IPS-18c (cell line): ENCODE data around the gene ATP9A.
"Not testable (repeated sequence)": the region's sequence is repeated elsewhere in the genome, so short reads cannot be mapped to it uniquely, and the experiment has no call there.

Source experiments
- H3K4me3 ChIP-seq: 2 replicates; pipeline ENCODE4 v1.7.0; 2013; ENCODE audit warnings: low read depth, mild to moderate bottlenecking, low read length, moderate library complexity; ENCODE audit not compliant: insufficient read depth
- H3K9me3 ChIP-seq: one replicate; pipeline ENCODE4 v1.6.1; 2013; ENCODE audit warnings: mild to moderate bottlenecking, low read length, moderate library complexity; ENCODE audit not compliant: control insufficient read depth, insufficient read depth

The ATP9A gene

DNA sequence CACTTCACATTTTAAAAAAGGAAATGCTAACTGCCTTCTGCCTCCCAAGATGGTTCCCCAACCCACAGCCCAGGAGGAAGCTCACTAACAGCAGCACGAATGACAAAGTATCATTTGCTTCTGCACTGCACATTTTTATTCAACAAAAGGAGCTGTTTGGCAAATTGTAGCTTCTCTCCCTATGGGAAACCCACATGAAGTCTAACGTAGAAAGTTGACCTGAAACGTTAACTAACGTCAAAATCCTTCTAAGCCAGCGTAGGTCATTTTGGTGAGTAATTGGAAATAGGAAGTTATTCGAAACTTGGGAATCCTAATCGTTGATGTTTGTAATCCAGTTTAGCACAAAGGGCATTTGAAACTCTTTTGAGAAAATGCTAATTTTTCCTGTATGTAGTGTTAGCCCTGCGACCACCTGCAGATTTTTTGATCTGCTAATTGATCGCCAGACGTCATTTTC lies 31.2 kb upstream of the ATP9A start:
- H3K9me3 ChIP-seq = peaks cover 2% of the 10 kb centered on the region
- H3K4me3 ChIP-seq = peak overlapping the region; percentile 97

GRCh38 chr20:51797357-51798025 lies 29.3 kb upstream of the ATP9A start:
- H3K9me3 ChIP-seq = peaks cover 2% of the 10 kb centered on the region
- peak overlapping the region; percentile 97; the same call in 1 of the 2 replicates for H3K4me3 ChIP-seq

DNA sequence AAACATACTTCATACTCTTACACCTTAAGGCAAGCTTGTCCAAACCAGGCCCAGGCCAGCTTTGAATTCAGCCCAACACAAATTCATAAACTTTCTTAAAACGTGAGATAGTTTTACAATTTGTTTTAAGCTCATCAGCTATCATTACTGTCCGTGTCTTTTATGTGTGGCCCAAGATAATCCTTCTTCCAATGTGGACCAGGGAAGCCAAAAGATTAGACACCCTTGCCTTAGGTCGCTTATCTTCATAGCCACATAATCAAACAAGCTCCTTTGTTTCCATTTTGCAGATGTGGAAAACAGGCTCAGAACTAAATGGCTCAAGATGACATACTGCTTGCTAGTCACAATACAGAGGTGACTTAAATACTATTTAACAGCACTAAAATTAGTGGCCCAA lies 28.1 kb upstream of the ATP9A start:
- H3K4me3 ChIP-seq = no peak overlapping the region
- H3K9me3 ChIP-seq = no peaks in the 10 kb centered on the region

- no peak overlapping the region for H3K4me3 ChIP-seq
These were observed 24.8 kb upstream of the ATP9A start for GRCh38 chr20:51792960-51793359.

GRCh38 chr20:51791626-51792025 lies 23.4 kb upstream of the ATP9A start:
- Histone ChIP-seq H3K4me3 (no peak overlapping the region), H3K9me3 (no peaks in the 10 kb centered on the region)

More at GRCh38 chr20:51792960-51793359, 24.8 kb upstream of the ATP9A start:
- H3K9me3 ChIP-seq = no peaks in the 10 kb centered on the region

DNA sequence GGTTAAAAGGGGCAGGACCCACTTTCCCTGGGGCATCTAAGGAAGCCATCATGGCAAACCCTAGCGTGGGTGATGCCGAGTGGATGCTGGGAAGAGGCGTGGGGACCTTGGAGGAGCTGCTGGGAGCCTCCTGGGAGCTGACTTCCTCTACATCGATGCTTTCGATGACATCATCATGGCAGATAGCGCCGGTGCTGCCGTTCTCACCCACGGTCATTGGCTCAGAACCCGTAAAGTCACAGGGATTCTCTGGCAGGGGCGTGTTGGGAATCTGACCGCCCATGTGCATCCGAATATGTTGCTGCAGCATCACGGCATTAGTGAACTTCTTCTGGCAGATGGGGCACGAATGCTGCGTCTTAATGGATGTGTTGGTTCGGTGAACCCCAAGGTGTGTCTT lies 22.1 kb upstream of the ATP9A start:
- no peak overlapping the region for H3K4me3 ChIP-seq
- no peaks in the 10 kb centered on the region for H3K9me3 ChIP-seq

DNA sequence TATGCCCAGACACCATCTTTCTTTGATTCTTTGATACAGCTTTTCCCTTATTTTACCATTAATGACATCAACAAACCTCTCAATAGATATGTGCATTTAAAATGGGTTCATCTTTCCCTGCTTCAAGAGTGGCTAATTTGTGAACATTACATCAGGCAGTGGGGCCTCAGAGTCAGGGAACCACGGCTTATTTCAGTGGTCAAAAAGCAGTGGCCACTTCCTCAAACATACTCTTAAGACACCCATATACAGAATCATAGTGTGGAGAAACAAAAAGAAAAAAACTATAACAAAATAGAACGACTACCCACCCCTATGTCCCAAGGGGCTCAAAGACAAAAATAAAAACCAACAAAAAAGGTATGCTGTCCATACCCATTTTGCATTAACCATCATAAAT lies 21.2 kb upstream of the ATP9A start:
- H3K9me3 ChIP-seq = no peaks in the 10 kb centered on the region
- no peak overlapping the region for H3K4me3 ChIP-seq

DNA sequence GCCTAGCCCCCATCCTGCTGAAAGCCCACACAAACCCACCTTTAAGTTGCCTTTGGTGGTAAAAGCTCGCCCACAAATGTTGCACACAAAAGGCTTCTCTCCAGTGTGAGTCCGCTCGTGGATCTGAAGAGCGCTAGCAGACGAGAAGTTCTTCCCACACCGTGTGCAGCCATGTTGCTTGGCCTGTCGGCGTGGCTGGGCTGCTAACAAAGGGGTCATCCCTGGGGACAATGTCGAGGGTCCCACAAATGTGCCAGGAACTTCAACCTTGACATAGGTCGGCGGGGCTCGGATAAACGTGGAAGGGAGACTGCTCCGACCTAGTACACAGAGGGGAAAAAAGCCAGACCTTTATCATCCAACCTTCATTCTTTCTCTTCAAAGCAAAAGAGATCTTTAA lies 20.6 kb upstream of the ATP9A start:
- H3K9me3 ChIP-seq = no peaks in the 10 kb centered on the region
- no peak overlapping the region for H3K4me3 ChIP-seq

- H3K4me3 ChIP-seq = no peak overlapping the region
- H3K9me3 ChIP-seq = no peaks in the 10 kb centered on the region
These were observed 16.1 kb upstream of the ATP9A start for GRCh38 chr20:51784299-51784698.

DNA sequence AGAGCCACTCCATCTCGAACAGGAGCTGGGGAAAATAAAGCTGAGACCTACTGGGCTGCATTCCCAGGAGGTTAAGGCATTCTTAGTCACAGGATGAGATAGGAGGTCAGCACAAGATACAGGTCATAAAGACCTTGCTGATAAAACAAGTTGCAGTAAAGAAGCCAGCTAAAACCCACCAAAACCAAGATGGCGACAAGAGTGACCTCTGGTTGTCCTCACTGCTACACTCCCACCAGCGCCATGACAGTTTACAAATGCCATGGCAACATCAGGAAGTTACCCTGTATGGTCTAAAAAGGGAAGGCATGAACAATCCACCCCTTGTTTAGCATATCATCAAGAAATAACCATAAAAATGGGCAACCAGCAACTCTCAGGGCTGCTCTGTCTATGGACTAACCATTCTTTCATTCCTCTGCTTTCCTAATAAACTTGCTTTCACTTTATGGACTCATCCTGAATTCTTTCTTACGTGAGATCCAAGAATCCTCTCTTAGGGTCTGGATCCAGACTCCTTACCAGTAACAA lies 10.1 kb upstream of the ATP9A start:
- not testable (repeated sequence) for H3K4me3 ChIP-seq, H3K9me3 ChIP-seq

DNA sequence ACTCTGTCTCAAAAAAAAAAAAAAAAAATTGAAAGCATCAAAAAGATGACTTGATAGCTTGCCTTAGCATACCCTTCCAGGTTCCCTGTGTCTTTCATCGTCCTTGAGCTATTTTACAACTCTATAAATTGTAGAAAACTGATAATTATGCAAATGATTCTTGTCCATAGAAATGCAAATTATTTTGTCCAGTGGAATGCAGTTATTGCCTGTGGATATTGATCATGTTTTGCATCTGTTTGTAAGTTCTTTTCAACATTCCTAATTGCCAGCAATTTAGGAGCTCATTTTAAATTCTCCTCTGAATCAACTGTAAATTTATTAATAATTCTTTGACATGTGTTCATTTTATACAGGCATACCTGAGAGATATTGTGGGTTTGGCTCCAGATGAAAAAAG lies 7.1 kb upstream of the ATP9A start:
- H3K4me3 ChIP-seq = no peak overlapping the region
- no peaks in the 10 kb centered on the region for H3K9me3 ChIP-seq

DNA sequence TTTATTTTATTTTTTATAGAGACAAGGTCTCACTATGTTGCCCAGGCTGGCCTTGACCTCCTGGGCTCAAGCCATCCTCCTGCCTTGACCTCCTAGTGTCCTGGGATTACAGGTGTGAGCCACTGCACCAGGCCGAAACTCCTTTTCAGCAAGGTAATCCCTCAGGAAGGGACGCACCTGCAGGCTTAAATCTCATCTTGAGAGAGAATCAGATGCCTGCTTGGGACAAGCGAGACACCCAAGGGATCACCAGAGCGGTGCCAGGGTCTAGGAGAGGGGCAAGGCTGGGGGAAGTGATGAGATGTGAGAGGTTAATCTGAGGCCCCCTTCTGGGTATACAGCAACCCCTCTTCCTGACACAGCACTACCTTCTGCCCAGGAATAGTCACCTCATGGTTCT lies 4.0 kb upstream of the ATP9A start:
- H3K4me3 ChIP-seq = no peak overlapping the region
- H3K9me3 ChIP-seq = no peaks in the 10 kb centered on the region

DNA sequence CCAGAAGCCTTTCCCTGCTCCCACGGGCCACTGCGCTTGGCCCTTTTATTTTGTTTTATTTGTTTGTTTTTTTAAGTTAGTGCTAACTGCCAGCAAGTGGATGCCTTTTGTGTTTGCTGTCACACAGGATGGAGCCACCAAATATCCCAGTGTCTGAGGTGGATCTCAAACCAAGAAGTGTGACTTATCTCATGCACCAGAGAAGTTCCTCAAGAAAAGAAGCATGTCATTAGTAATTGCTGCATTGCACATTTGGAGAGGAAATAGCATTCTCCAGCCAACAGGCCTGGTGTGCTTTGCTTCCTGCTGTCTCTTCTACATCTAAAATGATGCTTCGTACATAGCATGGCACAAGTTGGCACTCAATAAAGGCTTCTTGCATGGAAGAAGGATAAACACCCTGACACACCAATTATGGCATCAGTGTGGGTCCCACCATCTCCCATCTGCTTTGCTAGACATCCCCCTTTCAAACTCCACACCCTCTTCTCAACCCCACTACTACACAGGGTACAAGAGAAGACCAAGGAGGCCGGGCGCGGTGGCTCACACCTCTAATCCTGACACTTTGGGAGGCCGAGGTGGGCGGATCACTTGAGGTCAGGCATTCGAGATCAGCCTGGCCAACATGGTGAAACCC lies 1.9 kb upstream of the ATP9A start:
- Histone ChIP-seq H3K4me3 (no peak overlapping the region), H3K9me3 (no peaks in the 10 kb centered on the region)

DNA sequence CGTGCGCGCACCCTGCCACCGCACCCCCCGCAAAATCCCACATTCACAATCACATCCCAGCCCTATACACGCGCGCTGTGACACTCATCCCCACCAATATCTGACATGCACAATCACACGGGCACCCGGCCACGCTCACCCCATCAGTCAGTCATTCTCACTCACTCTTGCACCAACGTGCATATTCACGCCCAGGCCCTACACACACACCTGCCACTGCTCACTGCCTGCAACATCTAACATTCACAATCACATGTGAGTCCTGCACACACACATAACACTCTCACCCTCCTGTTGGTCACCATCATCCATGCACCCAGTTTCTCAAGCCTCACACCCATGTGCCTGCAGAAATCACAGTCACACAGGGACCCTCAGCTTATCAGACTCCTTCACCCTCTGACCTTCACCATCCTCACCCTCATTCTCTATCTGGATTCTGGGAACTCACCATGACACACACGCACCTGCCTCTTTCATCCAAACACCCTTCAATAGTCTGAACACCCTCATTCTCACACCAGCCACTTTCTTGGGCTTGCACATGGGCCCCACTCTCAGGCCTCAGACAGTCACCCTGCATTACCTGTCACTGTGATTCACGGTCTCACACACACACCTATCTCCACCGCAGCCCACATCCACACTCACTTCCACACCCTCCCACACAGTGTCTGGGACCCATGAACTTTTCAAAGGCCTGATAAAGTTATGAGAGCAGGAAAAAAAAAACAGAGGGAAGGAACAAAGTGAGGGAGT lies 748 bp upstream of the ATP9A start:
- Histone ChIP-seq H3K9me3 (no peaks in the 10 kb centered on the region), H3K4me3 (no peak overlapping the region)

GRCh38 chr20:51766994-51767866 lies 960 bp downstream of the ATP9A start:
- Histone ChIP-seq H3K9me3 (no peaks in the 10 kb centered on the region), H3K4me3 (peak overlapping the region; percentile 74)

DNA sequence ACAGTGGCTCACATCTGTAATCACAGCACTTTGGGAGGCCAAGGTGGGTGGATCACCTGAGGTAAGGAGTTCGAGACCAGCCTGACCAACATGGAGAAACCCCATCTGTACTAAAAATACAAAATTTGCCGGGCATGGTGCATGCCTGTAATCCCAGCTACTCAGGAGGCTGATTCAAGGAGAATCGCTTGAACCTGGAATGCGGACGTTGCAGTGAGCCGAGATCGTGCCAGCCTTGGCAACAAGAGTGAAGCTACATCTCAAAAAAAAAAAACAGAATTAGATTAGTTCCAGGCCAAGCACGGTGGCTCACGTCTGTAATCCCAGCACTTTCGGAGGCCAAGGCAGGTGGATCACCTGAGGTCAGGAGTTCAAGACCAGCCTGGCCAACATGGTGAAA lies 2.8 kb downstream of the ATP9A start:
- H3K4me3 ChIP-seq, H3K9me3 ChIP-seq: not testable (repeated sequence)

GRCh38 chr20:51763965-51764602 lies 4.1 kb downstream of the ATP9A start:
- no peak overlapping the region for H3K4me3 ChIP-seq
- no peaks in the 10 kb centered on the region for H3K9me3 ChIP-seq
